K562 (cell line): ENCODE measurements around the gene VWA7. TPM values are rescaled to one million over a fixed set of nuclear protein-coding genes. Genes with fewer than 3 reads are reported as not detected.
A peak's percentile ranks its signal among the peaks of the same experiment; 100 is the strongest.

ENCODE experiments used
- C11orf30 ChIP-seq: fragments of 450-650 bp; IDR thresholded peaks from 2 replicates; pipeline ENCODE4 v1.6.1; 2016; ENCODE audit warnings: low read depth, mild to moderate bottlenecking
- CREB1 ChIP-seq, 2 experiments: sonication (generic) in 1 of 2; formaldehyde crosslinking in 1 of 2; IDR thresholded peaks; 2 replicates each; pipeline versions ENCODE4 v1.6.1 to v1.8.0; 2012 to 2022; ENCODE audit warnings: inconsistent platforms in 1 of 2, mild to moderate bottlenecking in 1 of 2, missing genetic modification reagents in 1 of 2, moderate library complexity in 1 of 2
- E2F1 ChIP-seq: sonication (generic); formaldehyde crosslinking; IDR thresholded peaks from 2 replicates; pipeline ENCODE4 v1.8.1; 2023; ENCODE audit warnings: mild to moderate bottlenecking, missing genetic modification reagents, moderate library complexity
- EWSR1 ChIP-seq: fragments of 450-650 bp; IDR thresholded peaks from 2 replicates; pipeline ENCODE4 v1.6.1; 2018; ENCODE audit warnings: borderline replicate concordance, mild to moderate bottlenecking, low read depth, moderate library complexity; ENCODE audit not compliant: partially characterized antibody
- GABPB1 ChIP-seq: sonication (generic); formaldehyde crosslinking; IDR thresholded peaks from 2 replicates; pipeline ENCODE4 v1.8.0; 2022; ENCODE audit warnings: mild to moderate bottlenecking, missing genetic modification reagents
- GTF2E2 ChIP-seq: fragments of 200-800 bp; sonication (Bioruptor generic); IDR thresholded peaks from 2 replicates; pipeline ENCODE4 v1.6.1; 2016; ENCODE audit warnings: missing genetic modification characterization, missing compliant biosample characterization
- MAFK ChIP-seq: IDR thresholded peaks from 2 replicates; pipeline ENCODE4 v1.6.1; 2011; ENCODE audit warnings: low read length, improper control_type of control experiment
- MEF2D ChIP-seq: conservative IDR thresholded peaks from 2 replicates; pipeline ENCODE4 v1.6.1; 2016; ENCODE audit warnings: low read depth, missing genetic modification characterization, missing compliant biosample characterization
- MEIS2 ChIP-seq: fragments of 450-650 bp; IDR thresholded peaks from 2 replicates; pipeline ENCODE4 v1.6.1; 2014; ENCODE audit warnings: mild to moderate bottlenecking; ENCODE audit not compliant: partially characterized antibody
- NR3C1 ChIP-seq: sonication (generic); formaldehyde crosslinking; IDR thresholded peaks from 2 replicates; pipeline ENCODE4 v1.8.1; 2022; ENCODE audit warnings: missing genetic modification reagents
- SNRNP70 ChIP-seq: fragments of 200-400 bp; formaldehyde crosslinking; optimal IDR thresholded peaks from 2 replicates; pipeline ENCODE3; 2017; ENCODE audit warnings: low read depth, low read length
- SP2 ChIP-seq: IDR thresholded peaks from 2 replicates; pipeline ENCODE4 v1.6.1; 2011; ENCODE audit warnings: mild to moderate bottlenecking, low read depth, low read length, moderate library complexity; ENCODE audit not compliant: poor library complexity, severe bottlenecking; ENCODE audit errors: extremely low read depth
- SREBF1 ChIP-seq: fragments of 150-350 bp; IDR thresholded peaks from 2 replicates; pipeline ENCODE4 v1.6.1; 2014; ENCODE audit warnings: antibody characterized with exemption, low read depth, low read length, borderline replicate concordance
- SREBF2 ChIP-seq: sonication (generic); formaldehyde crosslinking; IDR thresholded peaks from 2 replicates; pipeline ENCODE4 v1.4.0; 2020; ENCODE audit warnings: mild to moderate bottlenecking, missing genetic modification reagents
- SUPT5H ChIP-seq: fragments of 450-650 bp; IDR thresholded peaks from 2 replicates; pipeline ENCODE4 v1.6.1; 2016
- TCF3 ChIP-seq: sonication (generic); formaldehyde crosslinking; IDR thresholded peaks from 2 replicates; pipeline ENCODE4 v1.4.0; 2020; ENCODE audit warnings: mild to moderate bottlenecking, missing genetic modification reagents
- TCFL5 ChIP-seq: fragments of 250-450 bp; sonication (Bioruptor Pico); conservative IDR thresholded peaks from 2 replicates; pipeline ENCODE4 v1.6.1; 2021; ENCODE audit warnings: mild to moderate bottlenecking, moderate library complexity, matching md5 sums
- TEAD1 ChIP-seq, 2 experiments: fragments of 450-650 bp in 1 of 2; sonication (generic) in 1 of 2; formaldehyde crosslinking; IDR thresholded peaks; 2 replicates each; pipeline versions ENCODE4 v1.4.0 to v1.8.0; 2020 to 2022; ENCODE audit warnings: mild to moderate bottlenecking in 2 of 2, missing genetic modification reagents in 1 of 2
- ZBTB12 ChIP-seq: fragments of 250-450 bp; sonication (Bioruptor Pico); IDR thresholded peaks from 2 replicates; pipeline ENCODE4 v1.4.0; 2020
- ZEB2 ChIP-seq: fragments of 450-650 bp; IDR thresholded peaks from 2 replicates; pipeline ENCODE4 v1.6.1; 2016
- ZFP91 ChIP-seq: sonication (generic); formaldehyde crosslinking; IDR thresholded peaks from 2 replicates; pipeline ENCODE4 v1.8.0; 2022; ENCODE audit warnings: mild to moderate bottlenecking, missing genetic modification reagents
- ZKSCAN8 ChIP-seq: fragments of 200-800 bp; sonication (Bioruptor generic); IDR thresholded peaks from 2 replicates; pipeline ENCODE4 v1.6.1; 2016; ENCODE audit warnings: missing genetic modification characterization, missing compliant biosample characterization
- ZNF175 ChIP-seq: fragments of 200-800 bp; sonication (Bioruptor generic); IDR thresholded peaks from 2 replicates; pipeline ENCODE4 v1.6.1; 2016; ENCODE audit warnings: low read depth, mild to moderate bottlenecking, missing genetic modification characterization, missing compliant biosample characterization
- ZNF274 ChIP-seq: IDR thresholded peaks from 2 replicates; pipeline ENCODE4 v1.6.1; 2011; ENCODE audit warnings: low read depth, mild to moderate bottlenecking, low read length, moderate library complexity, borderline replicate concordance
- ZNF395 ChIP-seq: fragments of 200-800 bp; sonication (Bioruptor generic); IDR thresholded peaks from 2 replicates; pipeline ENCODE4 v1.6.1; 2017; ENCODE audit warnings: missing genetic modification characterization, missing compliant biosample characterization
- ZSCAN29 ChIP-seq: fragments of 450-650 bp; IDR thresholded peaks from 2 replicates; pipeline ENCODE4 v1.6.1; 2017
- ZSCAN32 ChIP-seq: fragments of 450-650 bp; formaldehyde crosslinking; IDR thresholded peaks from 2 replicates; pipeline ENCODE4 v1.4.0; 2020; ENCODE audit warnings: mild to moderate bottlenecking, moderate library complexity
- polyA plus RNA-seq, 8 experiments: library from polyadenylated mRNA; depleted of rRNA in 4 of 8; stranded (reverse) in 5 of 8; unstranded in 3 of 8; fragments of >200 nt; fragmentation: Nextera tagmentation in 2 of 8; fragmentation: Illumina TruSeq in 1 of 8; extraction: Ambion mirVana in 2 of 8; extraction: Trizol in 1 of 8; gene quantifications; 2 replicates each; pipeline versions ENCODE4 v1.2.1 to v1.2.3, GENCODE V29; 2011 to 2014; ENCODE audit warnings: inconsistent platforms in 1 of 8, missing spikeins in 1 of 8
- total RNA-seq, 7 experiments: library from RNA; depleted of rRNA in 6 of 7; stranded (reverse); fragments of >200 nt in 6 of 7; fragmentation: Illumina TruSeq in 2 of 7; extraction: Trizol in 2 of 7; gene quantifications; 2 replicates each; pipeline versions ENCODE4 v1.2.1 to v1.2.3, GENCODE V29; 2011 to 2021; ENCODE audit warnings: low replicate concordance in 1 of 7

Gene VWA7
- total and polyA plus RNA-seq, 9 of the 15 experiments (the other 6 are each of a cell fraction or from before 2014, with no cell fraction given), result 0.18 to 2.9 (median 0.95) TPM

- no peak for TF ChIP-seq ZNF395 (CRISPR knock-in tag)
- peak; percentile 52; the same call in 1 of the 2 replicates for TF ChIP-seq ZBTB12 (CRISPR knock-in tag)
- TF ChIP-seq MEIS2, result peak; percentile 69
- peak; percentile 61; the same call in 1 of the 2 replicates for TF ChIP-seq ZSCAN32 (CRISPR knock-in tag)
- TF ChIP-seq SP2, result no peak
- TF ChIP-seq TCFL5 (CRISPR knock-in tag), result no peak
- TF ChIP-seq TCF3 (CRISPR knock-in tag), result no peak
- TF ChIP-seq C11orf30, result no peak
- TF ChIP-seq EWSR1, result no peak
- no peak for TF ChIP-seq NR3C1 (CRISPR knock-in tag)
- TF ChIP-seq CREB1 (IDR thresholded peaks at IDR 0.05), result no peak
- no peak for TF ChIP-seq CREB1 (CRISPR knock-in tag; IDR thresholded peaks at IDR 0.05)
- no peak for TF ChIP-seq MEF2D (tag)
- no peak for TF ChIP-seq ZFP91
- peak in 1 of 2 experiments; percentile 42; a peak in 2 of 4 replicates for TF ChIP-seq TEAD1 (CRISPR knock-in tag; IDR thresholded peaks at IDR 0.05)
- no peak for TF ChIP-seq SREBF2 (CRISPR knock-in tag)
- TF ChIP-seq GABPB1 (CRISPR knock-in tag), result no peak
- no peak for TF ChIP-seq SUPT5H
- TF ChIP-seq ZKSCAN8 (CRISPR knock-in tag), result no peak
- no peak for TF ChIP-seq SREBF1
- no peak for TF ChIP-seq MAFK
- TF ChIP-seq ZNF274, result no peak
- TF ChIP-seq ZEB2, result 0 out of 2 replicates have a peak, but pooled peaks have one; percentile 51
- no peak for TF ChIP-seq GTF2E2 (tag)
- TF ChIP-seq SNRNP70, result no peak
- no peak for TF ChIP-seq ZNF175 (CRISPR knock-in tag)
- no peak for TF ChIP-seq ZSCAN29
- no peak for TF ChIP-seq E2F1 (CRISPR knock-in tag)
Observed at GRCh38 chr6:31814677-31815024, 37.5 kb upstream of the VWA7 start (continued).
